CD4-positive, alpha-beta T cell treated with Interleukin-12 subunit alpha and Interleukin-12 subunit beta, for 1 hour (primary cell): ENCODE results near the gene FAM120A.
A peak's percentile ranks its signal among the peaks of the same experiment; 100 is the strongest.
"Not testable (repeated sequence)": the region's sequence is repeated elsewhere in the genome, so short reads cannot be mapped to it uniquely, and the experiment has no call there.

ENCODE experiments used
- DNase-seq: peaks from one replicate; pipeline ENCODE4 v3.0.0-alpha.2; 2020

The FAM120A gene

DNA sequence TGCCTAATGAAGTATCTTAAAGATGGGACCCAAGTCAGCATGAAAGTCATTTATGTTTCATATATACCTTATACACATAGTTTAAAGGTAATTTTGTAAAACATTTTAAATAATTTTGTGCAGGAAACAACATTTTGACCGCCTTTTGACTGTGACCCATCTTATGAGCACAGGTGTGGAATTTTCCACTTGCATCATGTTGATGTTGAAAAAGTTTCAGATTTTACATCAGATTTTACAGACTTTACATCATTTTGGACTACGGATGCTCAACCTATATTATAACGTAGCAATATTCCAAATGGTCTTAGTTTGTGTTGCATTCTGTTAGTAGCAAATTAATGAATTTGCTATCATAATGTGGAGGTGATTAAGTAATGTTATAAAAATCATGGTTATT is 23.6 kb downstream of the FAM120A start:
- no peak for DNase-seq

- DNase-seq = no peak
Measured at GRCh38 chr9:93475856-93476255, 24.4 kb downstream of the FAM120A start.

GRCh38 chr9:93476924-93477323 is 25.4 kb downstream of the FAM120A start:
- no peak for DNase-seq

GRCh38 chr9:93477397-93477796 is 25.9 kb downstream of the FAM120A start:
- no peak for DNase-seq

DNA sequence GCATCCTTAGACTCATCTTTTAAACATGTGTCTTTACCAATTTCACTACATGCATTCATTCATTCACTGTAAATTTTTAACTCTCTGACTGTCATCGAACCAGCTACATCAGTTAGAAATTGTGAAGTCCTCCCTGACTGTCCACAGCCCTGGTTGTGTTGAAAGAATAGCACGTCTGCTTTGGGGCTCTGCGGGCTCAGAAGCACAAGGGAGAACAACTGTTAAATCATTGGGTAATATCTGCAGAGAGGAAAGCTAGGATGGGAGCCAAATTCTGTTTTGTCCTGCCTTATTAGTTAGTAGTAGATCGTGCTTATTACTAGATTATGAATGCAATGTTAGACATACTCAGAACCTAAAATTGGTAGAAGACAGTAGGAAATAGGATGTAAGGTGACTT is 28.2 kb downstream of the FAM120A start:
- DNase-seq = no peak

DNA sequence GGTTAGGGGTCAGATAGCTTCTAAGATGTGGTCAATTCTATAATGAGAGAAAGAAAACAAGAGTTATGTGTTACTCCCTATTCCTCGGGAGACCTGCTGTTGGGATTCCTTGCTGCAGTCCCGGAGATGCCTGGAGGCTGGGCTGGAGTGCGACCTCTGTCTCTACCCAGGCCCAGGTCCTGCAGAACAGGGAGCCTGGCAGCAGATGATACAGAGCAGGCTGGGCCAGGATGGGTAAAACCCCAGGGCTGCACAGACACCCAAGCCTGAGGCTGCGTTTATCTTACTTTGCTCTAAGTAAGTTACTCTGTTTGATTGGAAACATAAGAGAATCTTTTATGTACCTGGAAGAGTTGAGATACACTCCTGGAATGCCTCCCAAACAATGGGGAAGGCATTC is 28.8 kb downstream of the FAM120A start:
- DNase-seq = no peak

GRCh38 chr9:93480728-93481324 is 29.3 kb downstream of the FAM120A start:
- DNase-seq = no peak

- DNase-seq = no peak
Measured at GRCh38 chr9:93483497-93483896, 32.0 kb downstream of the FAM120A start.

DNA sequence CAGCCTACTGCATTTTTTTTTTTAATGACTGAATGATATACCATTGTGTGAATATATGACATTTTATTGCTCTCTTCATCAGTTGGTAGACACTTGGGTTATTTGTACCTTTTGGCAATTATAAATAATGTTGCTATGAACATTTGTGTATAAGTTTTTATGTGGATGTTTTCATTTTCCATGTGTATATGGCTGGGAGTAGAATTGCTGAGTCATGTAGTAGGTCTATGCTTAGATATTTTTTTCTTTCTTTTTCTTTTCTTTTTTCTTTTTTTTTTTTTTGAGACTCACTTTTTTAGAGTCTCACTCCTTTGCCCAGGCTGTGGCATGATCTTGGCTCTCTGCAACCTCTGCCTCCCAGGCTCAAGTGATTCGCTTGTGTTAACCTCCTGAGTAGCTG is 34.8 kb downstream of the FAM120A start:
- no peak for DNase-seq

DNA sequence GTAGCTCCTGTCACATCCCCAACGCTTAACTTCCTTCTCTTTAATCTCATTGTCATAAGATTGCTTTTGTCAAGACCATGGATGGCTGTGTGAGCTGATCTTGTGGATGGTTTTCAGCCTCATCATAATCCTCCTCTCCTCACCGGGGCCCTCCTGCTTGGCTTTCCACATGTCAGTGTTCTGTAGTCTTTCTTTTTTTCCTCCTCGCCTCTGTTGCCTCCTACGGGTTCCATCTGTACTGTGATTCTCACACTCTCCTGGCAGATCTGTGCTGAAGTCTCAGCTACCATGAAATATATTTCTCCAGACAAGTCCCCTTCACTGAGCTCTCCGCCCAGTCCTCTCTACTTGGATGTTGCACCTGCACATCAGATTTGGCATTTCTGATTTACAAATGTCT is 36.8 kb downstream of the FAM120A start:
- no peak for DNase-seq

- DNase-seq = no peak
Measured at GRCh38 chr9:93491593-93492232, 40.2 kb downstream of the FAM120A start.

DNA sequence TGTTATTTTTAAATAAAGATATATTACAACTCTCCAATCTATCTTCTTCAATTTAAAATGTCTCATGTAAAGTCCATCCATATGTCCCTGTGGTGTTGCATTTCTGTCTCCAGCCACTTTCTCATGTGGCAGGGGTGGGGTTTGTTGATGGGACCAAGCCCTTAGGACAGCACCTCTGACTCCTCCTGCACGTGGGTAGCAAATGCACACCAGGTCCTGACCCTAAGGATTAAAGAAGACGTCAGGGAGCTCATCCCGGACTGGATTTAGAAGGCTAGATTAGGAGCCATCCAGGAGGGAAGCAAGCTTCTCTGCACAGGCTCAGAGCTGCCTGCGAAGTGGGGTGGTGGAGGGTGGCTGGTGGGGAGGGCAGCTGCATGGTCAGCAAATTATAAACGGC is 40.8 kb downstream of the FAM120A start:
- DNase-seq = no peak

- no peak for DNase-seq
Measured at GRCh38 chr9:93493949-93494348, 42.5 kb downstream of the FAM120A start.

- DNase-seq = no peak
Measured at GRCh38 chr9:93496285-93496684, 44.8 kb downstream of the FAM120A start.

- no peak for DNase-seq
Measured at GRCh38 chr9:93500571-93501298, 49.2 kb downstream of the FAM120A start.

GRCh38 chr9:93501406-93501805 is 49.9 kb downstream of the FAM120A start:
- peak; percentile 29 for DNase-seq

DNA sequence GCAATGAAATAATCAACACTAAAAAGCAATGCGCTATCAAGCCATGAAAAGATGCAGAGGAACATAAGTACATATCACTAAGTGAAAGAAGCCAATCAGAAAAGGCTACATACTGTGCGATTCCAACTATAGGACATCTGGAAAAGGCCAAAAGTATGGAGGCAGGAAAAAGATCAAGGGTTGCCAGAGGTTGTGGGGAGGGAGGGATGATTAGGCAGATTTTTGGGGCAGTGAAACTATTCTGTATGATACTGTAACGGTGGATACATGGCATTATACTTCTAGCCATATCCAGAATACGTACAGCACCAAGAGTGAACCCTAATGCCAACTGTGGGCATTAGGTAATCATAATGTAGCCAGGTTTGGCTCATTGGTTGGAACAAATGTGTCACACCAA is 51.9 kb downstream of the FAM120A start:
- no peak for DNase-seq

GRCh38 chr9:93505541-93506132 is 54.2 kb downstream of the FAM120A start:
- DNase-seq = no peak

GRCh38 chr9:93507768-93508167 is 56.3 kb downstream of the FAM120A start:
- DNase-seq = no peak

GRCh38 chr9:93508207-93508606 is 56.7 kb downstream of the FAM120A start:
- DNase-seq = no peak

DNA sequence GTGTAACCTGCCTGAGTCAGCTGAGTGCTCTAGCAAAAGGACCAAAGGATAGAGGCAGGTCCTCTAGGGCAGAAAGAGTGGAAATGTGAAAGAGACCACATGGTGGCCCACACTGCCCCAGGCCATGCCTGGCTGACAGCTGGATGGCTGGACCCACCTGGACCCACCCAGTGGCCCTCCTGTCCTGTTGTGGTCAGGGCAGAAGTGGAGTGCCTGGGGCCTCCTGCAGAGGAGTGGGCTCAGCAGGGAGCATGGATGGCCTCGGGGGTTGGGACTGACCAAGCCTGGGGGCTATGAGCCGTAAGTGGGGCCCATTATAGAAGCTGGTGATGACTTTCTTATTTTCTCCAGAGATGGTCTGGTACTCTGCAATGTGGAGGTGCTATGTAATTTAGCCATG is 57.6 kb downstream of the FAM120A start:
- DNase-seq = no peak

DNA sequence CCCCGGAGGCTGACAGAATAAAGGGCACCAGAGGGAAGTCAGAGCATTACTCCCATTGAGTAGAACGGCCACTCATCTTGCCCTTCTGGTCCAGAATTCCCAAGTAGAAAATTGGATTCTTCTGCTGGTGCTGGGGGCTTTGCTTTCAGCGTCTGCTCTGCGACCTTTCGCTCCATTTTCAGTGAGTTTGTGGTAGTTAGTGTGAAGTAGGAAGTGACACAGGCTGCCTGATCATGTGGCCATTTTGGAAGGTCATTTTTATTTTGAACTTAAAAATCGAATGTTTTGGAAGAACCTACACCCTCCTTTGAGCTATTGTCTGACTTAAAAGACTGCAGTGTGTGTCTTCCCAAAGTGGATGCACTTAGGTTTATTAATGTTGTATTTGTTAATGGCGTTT is 58.6 kb downstream of the FAM120A start:
- no peak for DNase-seq

- not testable (repeated sequence) for DNase-seq
Measured at GRCh38 chr9:93511228-93511627, 59.7 kb downstream of the FAM120A start.
